Upper lobe of right lung (tissue), 1 donor: ENCODE results near the gene CNTNAP1. TPM values are rescaled to one million over a fixed set of nuclear protein-coding genes. Genes with fewer than 3 reads are reported as not detected.

Experiments
- ATAC-seq: fragments of 200-7000 bp; cut with Tn5 transposase; one replicate; pipeline ENCODE4 v1.9.1; 2020; ENCODE audit warnings: mild to moderate bottlenecking, moderate library complexity
- DNase-seq: peaks from one replicate; pipeline ENCODE4 v3.0.0-alpha.2; 2020
- H3K27ac ChIP-seq: fragments of 200-600 bp; one replicate; pipeline ENCODE4 v1.8.0; 2022
- H3K27me3 ChIP-seq: fragments of 200-600 bp; one replicate; pipeline ENCODE4 v1.8.0; 2022; ENCODE audit warnings: mild to moderate bottlenecking
- H3K36me3 ChIP-seq: fragments of 200-600 bp; one replicate; pipeline ENCODE4 v1.8.0; 2022
- H3K4me1 ChIP-seq: fragments of 200-600 bp; one replicate; pipeline ENCODE4 v1.8.0; 2022
- H3K4me3 ChIP-seq: fragments of 200-600 bp; one replicate; pipeline ENCODE4 v1.8.0; 2022; ENCODE audit warnings: mild to moderate bottlenecking
- H3K9me3 ChIP-seq: fragments of 200-600 bp; one replicate; pipeline ENCODE4 v1.8.0; 2022
- intact Hi-C: fragments of 100-400 bp; cut with DNase I; formaldehyde crosslinking; loops from one replicate; pipeline ENCODE4 v1.11.0; 2022
- total RNA-seq: library from RNA; stranded (reverse); fragmentation: NEBNext Ultra II Directional; extraction: Animal tissue kit (Norgen Biotek cat#: 25700); gene quantifications from one replicate; pipeline ENCODE4 v1.2.1, GENCODE V29; 2021
- TF ChIP-seq, protein P1 (sequence below): fragments of 200-600 bp; IDR thresholded peaks from one replicate; pipeline ENCODE4 v1.8.0; 2022; ENCODE audit warnings: antibody characterized with exemption
- donor health status: DM: no; HTN: yes; CAD: no; lungs with severe emphysema.

The CNTNAP1 gene
- total RNA-seq, 1 donor from 2014 or later, result 6.5 TPM

GRCh38 chr17:42687707-42688320 is 5.5 kb downstream of the CNTNAP1 start:
- DNase-seq (no peak), ATAC-seq (no peak)
- TF ChIP-seq, protein P1, sequence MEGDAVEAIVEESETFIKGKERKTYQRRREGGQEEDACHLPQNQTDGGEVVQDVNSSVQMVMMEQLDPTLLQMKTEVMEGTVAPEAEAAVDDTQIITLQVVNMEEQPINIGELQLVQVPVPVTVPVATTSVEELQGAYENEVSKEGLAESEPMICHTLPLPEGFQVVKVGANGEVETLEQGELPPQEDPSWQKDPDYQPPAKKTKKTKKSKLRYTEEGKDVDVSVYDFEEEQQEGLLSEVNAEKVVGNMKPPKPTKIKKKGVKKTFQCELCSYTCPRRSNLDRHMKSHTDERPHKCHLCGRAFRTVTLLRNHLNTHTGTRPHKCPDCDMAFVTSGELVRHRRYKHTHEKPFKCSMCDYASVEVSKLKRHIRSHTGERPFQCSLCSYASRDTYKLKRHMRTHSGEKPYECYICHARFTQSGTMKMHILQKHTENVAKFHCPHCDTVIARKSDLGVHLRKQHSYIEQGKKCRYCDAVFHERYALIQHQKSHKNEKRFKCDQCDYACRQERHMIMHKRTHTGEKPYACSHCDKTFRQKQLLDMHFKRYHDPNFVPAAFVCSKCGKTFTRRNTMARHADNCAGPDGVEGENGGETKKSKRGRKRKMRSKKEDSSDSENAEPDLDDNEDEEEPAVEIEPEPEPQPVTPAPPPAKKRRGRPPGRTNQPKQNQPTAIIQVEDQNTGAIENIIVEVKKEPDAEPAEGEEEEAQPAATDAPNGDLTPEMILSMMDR, result no peak
- no peaks in the 10 kb centered on the region for H3K9me3 ChIP-seq
- H3K27me3 ChIP-seq, result no peaks in the 10 kb centered on the region
- peaks cover under 1% of the 10 kb centered on the region for H3K36me3 ChIP-seq
- intact Hi-C loops, result no loop called here
- H3K27ac ChIP-seq, result no peak overlapping the region
- peaks cover 15% of the 10 kb centered on the region for H3K4me1 ChIP-seq
- no peak overlapping the region for H3K4me3 ChIP-seq

- ATAC-seq (no peak), DNase-seq (no peak)
- no peak overlapping the region for H3K4me3 ChIP-seq
- TF ChIP-seq, protein P1, result no peak
- H3K9me3 ChIP-seq, result no peaks in the 10 kb centered on the region
- peaks cover 11% of the 10 kb centered on the region for H3K36me3 ChIP-seq
- no peaks in the 10 kb centered on the region for H3K27me3 ChIP-seq
- no peaks in the 10 kb centered on the region for H3K4me1 ChIP-seq
- H3K27ac ChIP-seq, result no peak overlapping the region
- intact Hi-C loops, result no loop called here
These were observed 8.3 kb downstream of the CNTNAP1 start for GRCh38 chr17:42690596-42690995.

GRCh38 chr17:42691021-42691545 is 8.8 kb downstream of the CNTNAP1 start:
- Histone ChIP-seq H3K27ac (no peak overlapping the region), H3K4me1 (no peaks in the 10 kb centered on the region), H3K36me3 (peaks cover 16% of the 10 kb centered on the region), H3K27me3 (no peaks in the 10 kb centered on the region), H3K4me3 (no peak overlapping the region), H3K9me3 (no peaks in the 10 kb centered on the region)
- TF ChIP-seq, protein P1, result no peak
- intact Hi-C loops, result no loop called here
- DNase-seq, result no peak
- ATAC-seq, result no peak

DNA sequence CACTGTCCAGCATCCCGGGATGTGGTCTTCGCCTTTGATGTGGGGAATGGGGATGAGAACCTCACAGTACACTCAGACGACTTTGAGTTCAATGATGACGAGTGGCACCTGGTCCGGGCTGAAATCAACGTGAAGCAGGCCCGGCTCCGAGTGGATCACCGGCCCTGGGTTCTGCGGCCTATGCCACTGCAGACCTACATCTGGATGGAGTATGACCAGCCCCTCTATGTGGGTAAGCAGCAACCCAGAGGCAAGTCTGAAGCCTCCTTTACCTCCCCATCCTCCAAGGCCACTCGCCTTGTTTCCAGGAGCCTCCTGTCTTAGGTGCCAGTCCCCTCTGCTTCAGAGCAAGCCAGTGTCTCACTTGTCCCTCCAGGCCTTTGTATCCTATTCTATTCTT is 10.2 kb downstream of the CNTNAP1 start:
- H3K9me3 ChIP-seq, result no peaks in the 10 kb centered on the region
- H3K4me3 ChIP-seq, result no peak overlapping the region
- ATAC-seq (no peak), DNase-seq (no peak)
- H3K36me3 ChIP-seq, result peaks cover 30% of the 10 kb centered on the region
- TF ChIP-seq, protein P1, result no peak
- no peaks in the 10 kb centered on the region for H3K4me1 ChIP-seq
- no peaks in the 10 kb centered on the region for H3K27me3 ChIP-seq
- intact Hi-C loops, result no loop called here
- no peak overlapping the region for H3K27ac ChIP-seq

GRCh38 chr17:42694524-42694923 is 12.2 kb downstream of the CNTNAP1 start:
- TF ChIP-seq, protein P1, result no peak
- ATAC-seq, result no peak
- H3K9me3 ChIP-seq, result no peaks in the 10 kb centered on the region
- no peaks in the 10 kb centered on the region for H3K4me1 ChIP-seq
- H3K4me3 ChIP-seq, result no peak overlapping the region
- no peak overlapping the region for H3K27ac ChIP-seq
- DNase-seq, result no peak
- intact Hi-C loops, result no loop called here
- peaks cover 43% of the 10 kb centered on the region for H3K36me3 ChIP-seq
- H3K27me3 ChIP-seq, result no peaks in the 10 kb centered on the region
